MM.1S (cell line): ENCODE data around the gene MALRD1.

Experiments
- DNase-seq: peaks from one replicate; pipeline ENCODE4 v3.0.0-alpha.2; 2015
- H2AFZ ChIP-seq: fragments of 300-600 bp; sonication (generic); 2 replicates; pipeline ENCODE4 v1.6.0; 2016; ENCODE audit warnings: antibody characterized with exemption, low read length
- H3F3A ChIP-seq: fragments of 300-600 bp; sonication (generic); 2 replicates; pipeline ENCODE4 v1.6.1; 2016; ENCODE audit warnings: mild to moderate bottlenecking, antibody characterized with exemption, low read length, moderate library complexity, mixed read lengths; ENCODE audit not compliant: insufficient read depth
- H3K27ac ChIP-seq: fragments of 300-600 bp; sonication (generic); 2 replicates; pipeline ENCODE4 v1.5.1; 2016; ENCODE audit warnings: mild to moderate bottlenecking, low read length
- H3K27me3 ChIP-seq: fragments of 300-600 bp; sonication (generic); replicated peaks from 2 replicates; pipeline ENCODE4 v1.6.0; 2016; ENCODE audit warnings: low read length; ENCODE audit not compliant: insufficient read depth
- H3K36me3 ChIP-seq: fragments of 300-600 bp; sonication (generic); replicated peaks from 2 replicates; pipeline ENCODE4 v1.6.1; 2016; ENCODE audit warnings: mild to moderate bottlenecking, low read length, mixed read lengths; ENCODE audit not compliant: insufficient read depth
- H3K4me1 ChIP-seq: fragments of 300-600 bp; sonication (generic); 2 replicates; pipeline ENCODE4 v1.6.1; 2016; ENCODE audit warnings: low read length, mixed read lengths
- H3K4me2 ChIP-seq: fragments of 300-600 bp; sonication (generic); 2 replicates; pipeline ENCODE4 v1.6.0; 2016; ENCODE audit warnings: low read depth, low read length
- H3K4me3 ChIP-seq: fragments of 300-600 bp; sonication (generic); 2 replicates; pipeline ENCODE4 v1.5.1; 2016; ENCODE audit warnings: low read length, mixed read lengths
- H3K79me2 ChIP-seq: fragments of 300-600 bp; sonication (generic); 2 replicates; pipeline ENCODE4 v1.6.1; 2016; ENCODE audit warnings: mixed run types, low read length, mixed read lengths
- H3K9ac ChIP-seq: fragments of 300-600 bp; sonication (generic); 2 replicates; pipeline ENCODE4 v1.6.1; 2016; ENCODE audit warnings: low read length, mixed read lengths
- H3K9me2 ChIP-seq: fragments of 300-600 bp; sonication (generic); replicated peaks from 2 replicates; pipeline ENCODE4 v1.6.1; 2016; ENCODE audit warnings: mild to moderate bottlenecking, low read length, mixed read lengths; ENCODE audit not compliant: insufficient read depth
- H3K9me3 ChIP-seq: fragments of 300-600 bp; sonication (generic); replicated peaks from 2 replicates; pipeline ENCODE4 v1.6.1; 2016; ENCODE audit warnings: mild to moderate bottlenecking, low read length, mixed read lengths; ENCODE audit not compliant: insufficient read depth
- H4K20me1 ChIP-seq: fragments of 300-600 bp; sonication (generic); 2 replicates; pipeline ENCODE4 v1.6.1; 2016; ENCODE audit warnings: mild to moderate bottlenecking, low read length, moderate library complexity, mixed read lengths; ENCODE audit not compliant: insufficient read depth
- EZH2 ChIP-seq: fragments of 300-600 bp; sonication (generic); optimal IDR thresholded peaks from 2 replicates; pipeline ENCODE3; 2017; ENCODE audit warnings: low read depth, mild to moderate bottlenecking, antibody characterized with exemption, low read length, mixed read lengths
- EZH2phosphoT487 ChIP-seq: fragments of 300-600 bp; sonication (generic); IDR thresholded peaks from 2 replicates; pipeline ENCODE4 v1.6.1; 2018; ENCODE audit warnings: antibody characterized with exemption, low read length
- TF ChIP-seq, protein P1 (sequence below): fragments of 300-600 bp; sonication (generic); IDR thresholded peaks from 2 replicates; pipeline ENCODE4 v1.5.1; 2016; ENCODE audit warnings: antibody characterized with exemption, low read length, mixed read lengths

Gene MALRD1

DNA sequence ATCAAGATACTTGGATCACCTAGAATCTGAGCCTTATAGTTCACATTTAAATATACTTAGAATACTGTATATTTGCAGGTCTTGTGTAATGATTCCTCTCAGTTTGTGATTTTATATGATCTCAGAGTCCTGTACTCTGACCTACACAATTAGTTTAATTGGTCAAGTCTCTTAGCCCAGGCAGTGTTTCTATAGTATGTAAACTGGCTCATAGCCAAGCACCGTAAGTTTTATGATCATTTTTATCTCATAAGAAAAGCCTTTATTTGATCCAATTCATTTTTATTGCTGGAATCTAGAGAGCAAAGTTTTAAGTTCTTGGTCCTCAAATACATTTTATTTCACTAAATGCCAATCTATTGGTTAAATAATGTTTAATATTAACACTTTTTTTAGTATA, 242.2 kb downstream of the MALRD1 start:
- Histone ChIP-seq H2AFZ (no peak overlapping the region), H3K9ac (no peak overlapping the region), H3K9me2 (no peaks in the 10 kb centered on the region), H3K36me3 (no peaks in the 10 kb centered on the region), H3K27ac (no peak overlapping the region), H3K79me2 (no peaks in the 10 kb centered on the region), H3K4me1 (no peaks in the 10 kb centered on the region), H3K4me3 (no peak overlapping the region), H3K9me3 (no peaks in the 10 kb centered on the region), H3K4me2 (no peak overlapping the region), H3F3A (no peaks in the 10 kb centered on the region), H3K27me3 (no peaks in the 10 kb centered on the region), H4K20me1 (no peaks in the 10 kb centered on the region)
- DNase-seq = no peak
- no peak for TF ChIP-seq EZH2phosphoT487
- no peak for TF ChIP-seq EZH2
- TF ChIP-seq, protein P1, sequence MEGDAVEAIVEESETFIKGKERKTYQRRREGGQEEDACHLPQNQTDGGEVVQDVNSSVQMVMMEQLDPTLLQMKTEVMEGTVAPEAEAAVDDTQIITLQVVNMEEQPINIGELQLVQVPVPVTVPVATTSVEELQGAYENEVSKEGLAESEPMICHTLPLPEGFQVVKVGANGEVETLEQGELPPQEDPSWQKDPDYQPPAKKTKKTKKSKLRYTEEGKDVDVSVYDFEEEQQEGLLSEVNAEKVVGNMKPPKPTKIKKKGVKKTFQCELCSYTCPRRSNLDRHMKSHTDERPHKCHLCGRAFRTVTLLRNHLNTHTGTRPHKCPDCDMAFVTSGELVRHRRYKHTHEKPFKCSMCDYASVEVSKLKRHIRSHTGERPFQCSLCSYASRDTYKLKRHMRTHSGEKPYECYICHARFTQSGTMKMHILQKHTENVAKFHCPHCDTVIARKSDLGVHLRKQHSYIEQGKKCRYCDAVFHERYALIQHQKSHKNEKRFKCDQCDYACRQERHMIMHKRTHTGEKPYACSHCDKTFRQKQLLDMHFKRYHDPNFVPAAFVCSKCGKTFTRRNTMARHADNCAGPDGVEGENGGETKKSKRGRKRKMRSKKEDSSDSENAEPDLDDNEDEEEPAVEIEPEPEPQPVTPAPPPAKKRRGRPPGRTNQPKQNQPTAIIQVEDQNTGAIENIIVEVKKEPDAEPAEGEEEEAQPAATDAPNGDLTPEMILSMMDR = no peak

GRCh38 chr10:19294233-19294632, 245.6 kb downstream of the MALRD1 start:
- H3K27ac ChIP-seq = no peak overlapping the region
- H3K9me2 ChIP-seq = no peaks in the 10 kb centered on the region
- no peak overlapping the region for H3K4me3 ChIP-seq
- H3K4me2 ChIP-seq = no peak overlapping the region
- no peaks in the 10 kb centered on the region for H3K79me2 ChIP-seq
- no peaks in the 10 kb centered on the region for H3K27me3 ChIP-seq
- no peak for DNase-seq
- H3K4me1 ChIP-seq = no peaks in the 10 kb centered on the region
- H4K20me1 ChIP-seq = no peaks in the 10 kb centered on the region
- H3K9ac ChIP-seq = no peak overlapping the region
- H3K9me3 ChIP-seq = no peaks in the 10 kb centered on the region
- no peaks in the 10 kb centered on the region for H3K36me3 ChIP-seq
- TF ChIP-seq, protein P1 = no peak
- TF ChIP-seq EZH2 (no peak), EZH2phosphoT487 (no peak)
- no peak overlapping the region for H2AFZ ChIP-seq
- H3F3A ChIP-seq = no peaks in the 10 kb centered on the region

GRCh38 chr10:19299645-19300044, 251.0 kb downstream of the MALRD1 start:
- no peaks in the 10 kb centered on the region for H3K79me2 ChIP-seq
- no peak overlapping the region for H2AFZ ChIP-seq
- no peak for DNase-seq
- H3K4me3 ChIP-seq = no peak overlapping the region
- H3K27ac ChIP-seq = no peak overlapping the region
- no peak overlapping the region for H3K9ac ChIP-seq
- H3K36me3 ChIP-seq = no peaks in the 10 kb centered on the region
- no peaks in the 10 kb centered on the region for H4K20me1 ChIP-seq
- H3K9me3 ChIP-seq = no peaks in the 10 kb centered on the region
- TF ChIP-seq, protein P1 = no peak
- TF ChIP-seq EZH2 (no peak), EZH2phosphoT487 (no peak)
- no peaks in the 10 kb centered on the region for H3K4me1 ChIP-seq
- no peaks in the 10 kb centered on the region for H3K9me2 ChIP-seq
- H3F3A ChIP-seq = no peaks in the 10 kb centered on the region
- no peaks in the 10 kb centered on the region for H3K27me3 ChIP-seq
- H3K4me2 ChIP-seq = no peak overlapping the region

- H3K9me2 ChIP-seq = no peaks in the 10 kb centered on the region
- H3K27ac ChIP-seq = no peak overlapping the region
- DNase-seq = no peak
- no peak overlapping the region for H2AFZ ChIP-seq
- H3K4me2 ChIP-seq = no peak overlapping the region
- no peaks in the 10 kb centered on the region for H3F3A ChIP-seq
- H3K9ac ChIP-seq = no peak overlapping the region
- no peaks in the 10 kb centered on the region for H4K20me1 ChIP-seq
- H3K36me3 ChIP-seq = no peaks in the 10 kb centered on the region
- H3K27me3 ChIP-seq = no peaks in the 10 kb centered on the region
- no peaks in the 10 kb centered on the region for H3K4me1 ChIP-seq
- TF ChIP-seq EZH2 (no peak), EZH2phosphoT487 (no peak)
- TF ChIP-seq, protein P1 = no peak
- no peaks in the 10 kb centered on the region for H3K9me3 ChIP-seq
- no peaks in the 10 kb centered on the region for H3K79me2 ChIP-seq
- no peak overlapping the region for H3K4me3 ChIP-seq
These were observed 253.5 kb downstream of the MALRD1 start for GRCh38 chr10:19302117-19302516.
